ENCODE data around the gene UTS2.

The UTS2 gene

GRCh38 chr1:7809742-7810141 lies 43.1 kb downstream of the UTS2 start:
- no peak for DNase-seq

DNA sequence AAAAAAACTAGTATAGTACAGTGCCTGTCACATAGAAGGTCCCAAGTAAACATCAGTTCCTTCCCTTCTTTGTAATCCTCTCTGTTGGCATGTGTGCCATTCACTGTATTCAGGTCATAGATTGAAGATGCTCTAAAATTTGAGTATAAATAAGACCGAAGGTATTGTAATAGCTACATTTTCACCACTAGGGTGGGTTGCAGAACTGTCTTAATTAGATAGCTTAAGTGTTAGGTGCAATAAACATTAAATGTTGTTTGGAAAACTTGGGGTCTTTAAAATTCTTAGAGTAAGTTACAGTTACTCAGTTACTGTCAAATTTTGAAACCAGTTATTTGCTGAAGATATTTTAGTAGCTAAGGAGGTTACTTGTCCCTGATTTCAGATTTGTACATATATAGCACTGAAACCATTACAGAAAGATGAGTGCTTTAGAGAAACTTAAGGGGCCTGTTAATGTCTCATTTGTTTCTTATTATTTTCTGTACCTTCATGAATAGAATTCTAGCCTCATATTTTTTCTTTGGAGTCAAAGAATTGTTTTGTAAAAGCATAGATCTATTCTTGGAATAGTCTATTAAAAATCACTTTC lies 44.5 kb downstream of the UTS2 start:
- DNase-seq: peak; percentile 67

DNA sequence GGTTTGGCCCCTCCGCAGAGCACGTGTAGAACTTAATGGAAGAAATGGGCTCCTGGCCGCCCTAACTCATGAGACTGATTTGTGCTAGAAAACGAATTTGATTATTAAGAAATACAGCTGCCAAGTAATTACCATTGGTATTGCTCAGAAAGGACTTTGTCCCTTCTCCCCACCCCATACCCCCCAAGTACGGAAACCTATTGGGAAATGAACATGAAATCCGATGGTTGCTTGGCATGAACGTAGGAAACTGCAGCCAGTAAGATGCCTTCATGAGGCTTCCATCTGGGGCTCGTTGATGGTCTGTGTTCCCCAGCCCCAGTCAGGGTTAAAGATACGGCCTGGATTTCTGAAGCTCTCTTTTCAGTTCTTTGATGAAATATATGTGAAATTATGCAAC lies 47.4 kb downstream of the UTS2 start:
- no peak for DNase-seq

All from HCEC 1CT (cell line).